PC-3 (cell line): ENCODE measurements around the gene PCGF5.

ENCODE experiments used
- EZH2 ChIP-seq: fragments of 300-600 bp; sonication (generic); IDR thresholded peaks from one replicate; pipeline ENCODE4 v1.6.1; 2017; ENCODE audit warnings: antibody characterized with exemption, mild to moderate bottlenecking, low read length; ENCODE audit not compliant: unreplicated experiment
- EZH2phosphoT487 ChIP-seq: fragments of 300-600 bp; sonication (generic); IDR thresholded peaks from 2 replicates; pipeline ENCODE4 v1.6.1; 2018; ENCODE audit warnings: mild to moderate bottlenecking, antibody characterized with exemption, low read length, borderline replicate concordance
- TF ChIP-seq, protein P1 (sequence below): fragments of 300-600 bp; sonication (generic); conservative IDR thresholded peaks from 2 replicates; pipeline ENCODE4 v1.5.1; 2017; ENCODE audit warnings: antibody characterized with exemption, low read depth, mild to moderate bottlenecking, low read length

- TF ChIP-seq, protein P1, sequence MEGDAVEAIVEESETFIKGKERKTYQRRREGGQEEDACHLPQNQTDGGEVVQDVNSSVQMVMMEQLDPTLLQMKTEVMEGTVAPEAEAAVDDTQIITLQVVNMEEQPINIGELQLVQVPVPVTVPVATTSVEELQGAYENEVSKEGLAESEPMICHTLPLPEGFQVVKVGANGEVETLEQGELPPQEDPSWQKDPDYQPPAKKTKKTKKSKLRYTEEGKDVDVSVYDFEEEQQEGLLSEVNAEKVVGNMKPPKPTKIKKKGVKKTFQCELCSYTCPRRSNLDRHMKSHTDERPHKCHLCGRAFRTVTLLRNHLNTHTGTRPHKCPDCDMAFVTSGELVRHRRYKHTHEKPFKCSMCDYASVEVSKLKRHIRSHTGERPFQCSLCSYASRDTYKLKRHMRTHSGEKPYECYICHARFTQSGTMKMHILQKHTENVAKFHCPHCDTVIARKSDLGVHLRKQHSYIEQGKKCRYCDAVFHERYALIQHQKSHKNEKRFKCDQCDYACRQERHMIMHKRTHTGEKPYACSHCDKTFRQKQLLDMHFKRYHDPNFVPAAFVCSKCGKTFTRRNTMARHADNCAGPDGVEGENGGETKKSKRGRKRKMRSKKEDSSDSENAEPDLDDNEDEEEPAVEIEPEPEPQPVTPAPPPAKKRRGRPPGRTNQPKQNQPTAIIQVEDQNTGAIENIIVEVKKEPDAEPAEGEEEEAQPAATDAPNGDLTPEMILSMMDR = no peak
- TF ChIP-seq EZH2 = no peak
- no peak for TF ChIP-seq EZH2phosphoT487
Measured at GRCh38 chr10:91295346-91295745, 74.9 kb downstream of the PCGF5 start.
